OCI-LY3 (cell line): ENCODE measurements around the gene CARD19.

Source experiments
- H2AFZ ChIP-seq: fragments of 200-600, 300-600 bp; shearing (Covaris generic); 2 replicates; pipeline ENCODE4 v1.6.0; 2014; ENCODE audit warnings: antibody characterized with exemption, low read depth, low read length
- H3K27ac ChIP-seq: fragments of 200-600, 300-600 bp; sonication (generic); 2 replicates; pipeline ENCODE4 v1.5.1; 2014; ENCODE audit warnings: mild to moderate bottlenecking, low read length, moderate library complexity, mixed read lengths
- H3K27me3 ChIP-seq: fragments of 200-600, 300-600 bp; sonication (generic); 2 replicates; pipeline ENCODE4 v1.6.1; 2014; ENCODE audit warnings: low read depth, low read length, mixed read lengths
- H3K36me3 ChIP-seq: fragments of 200-600, 300-600 bp; sonication (generic); replicated peaks from 2 replicates; pipeline ENCODE3; 2014; ENCODE audit warnings: low read depth, low read length, mixed read lengths
- H3K4me1 ChIP-seq: fragments of 300-600, 200-600 bp; sonication (generic); 2 replicates; pipeline ENCODE4 v1.6.1; 2014; ENCODE audit warnings: low read length, mixed read lengths
- H3K4me2 ChIP-seq: fragments of 200-600, 300-600 bp; sonication (generic); 2 replicates; pipeline ENCODE4 v1.6.1; 2014; ENCODE audit warnings: low read length, mixed read lengths
- H3K4me3 ChIP-seq: fragments of 300-600, 200-600 bp; sonication (generic); 2 replicates; pipeline ENCODE4 v1.5.1; 2014; ENCODE audit warnings: antibody characterized with exemption, mild to moderate bottlenecking, low read length, moderate library complexity
- H3K79me2 ChIP-seq: fragments of 300-600, 200-600 bp; shearing (Covaris generic); 2 replicates; pipeline ENCODE4 v1.6.1; 2014; ENCODE audit warnings: mild to moderate bottlenecking, low read length, mixed read lengths
- H3K9ac ChIP-seq: fragments of 300-600, 200-600 bp; shearing (Covaris generic); 2 replicates; pipeline ENCODE4 v1.6.0; 2014; ENCODE audit warnings: mild to moderate bottlenecking, low read length, moderate library complexity
- H3K9me3 ChIP-seq: fragments of 200-600, 300-600 bp; shearing (Covaris generic); 2 replicates; pipeline ENCODE4 v1.6.1; 2014; ENCODE audit warnings: low read length, mixed read lengths; ENCODE audit not compliant: insufficient read depth
- H4K20me1 ChIP-seq: fragments of 200-600, 300-600 bp; sonication (generic); 2 replicates; pipeline ENCODE4 v1.6.1; 2016; ENCODE audit warnings: low read length, mixed read lengths; ENCODE audit not compliant: insufficient read depth
- CTCF ChIP-seq: fragments of 200-600, 300-600 bp; sonication (generic); IDR thresholded peaks from 2 replicates; pipeline ENCODE4 v1.5.1; 2014; ENCODE audit warnings: antibody characterized with exemption, low read length, low read depth
- EZH2phosphoT487 ChIP-seq: fragments of 200-600 bp; shearing (Covaris generic); IDR thresholded peaks from 2 replicates; pipeline ENCODE4 v1.6.1; 2018; ENCODE audit warnings: antibody characterized with exemption, mixed run types, low read depth

The CARD19 gene

DNA sequence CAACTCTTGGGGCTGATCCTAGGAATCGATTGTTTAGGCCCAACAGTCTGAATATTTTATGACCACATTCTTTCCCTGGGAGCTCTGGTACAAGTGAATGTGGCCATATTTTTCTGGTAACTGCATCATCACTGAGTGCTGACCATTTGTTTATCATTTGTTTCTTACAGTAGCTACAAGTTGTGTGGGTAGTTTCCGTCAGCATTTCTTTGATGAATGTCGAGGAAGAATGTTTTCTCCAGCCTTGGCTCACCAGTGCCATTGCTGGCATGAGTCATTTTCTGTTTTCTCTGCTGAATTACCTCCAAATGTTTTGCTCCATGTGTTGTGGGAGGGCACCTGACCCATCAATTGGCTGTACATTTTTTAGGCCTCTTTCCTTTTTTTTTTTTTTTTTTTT lies 14.1 kb upstream of the CARD19 start:
- Histone ChIP-seq H2AFZ (no peak overlapping the region), H3K4me2 (no peak overlapping the region), H4K20me1 (no peaks in the 10 kb centered on the region), H3K27me3 (no peaks in the 10 kb centered on the region), H3K9me3 (no peaks in the 10 kb centered on the region), H3K79me2 (no peaks in the 10 kb centered on the region), H3K4me1 (no peaks in the 10 kb centered on the region), H3K36me3 (peaks cover 11% of the 10 kb centered on the region), H3K4me3 (no peak overlapping the region), H3K9ac (no peak overlapping the region), H3K27ac (no peak overlapping the region)
- TF ChIP-seq EZH2phosphoT487 (no peak), CTCF (no peak)

- TF ChIP-seq CTCF (no peak), EZH2phosphoT487 (no peak)
- Histone ChIP-seq H3K9ac (no peak overlapping the region), H2AFZ (no peak overlapping the region), H3K36me3 (peaks cover 11% of the 10 kb centered on the region), H4K20me1 (no peaks in the 10 kb centered on the region), H3K79me2 (no peaks in the 10 kb centered on the region), H3K9me3 (no peaks in the 10 kb centered on the region), H3K4me1 (no peaks in the 10 kb centered on the region), H3K4me2 (no peak overlapping the region), H3K4me3 (no peak overlapping the region), H3K27me3 (no peaks in the 10 kb centered on the region), H3K27ac (no peak overlapping the region)
Measured at GRCh38 chr9:93082841-93083411, 13.1 kb upstream of the CARD19 start.

GRCh38 chr9:93083592-93084470 lies 12.2 kb upstream of the CARD19 start:
- Histone ChIP-seq H3K36me3 (peaks cover 11% of the 10 kb centered on the region), H3K4me2 (no peak overlapping the region), H3K27me3 (no peaks in the 10 kb centered on the region), H3K4me1 (no peaks in the 10 kb centered on the region), H3K79me2 (no peaks in the 10 kb centered on the region), H3K9ac (no peak overlapping the region), H3K4me3 (no peak overlapping the region), H3K27ac (no peak overlapping the region), H2AFZ (no peak overlapping the region), H3K9me3 (no peaks in the 10 kb centered on the region), H4K20me1 (no peaks in the 10 kb centered on the region)
- no peak for TF ChIP-seq CTCF
- no peak for TF ChIP-seq EZH2phosphoT487

GRCh38 chr9:93084471-93084881 lies 11.5 kb upstream of the CARD19 start:
- Histone ChIP-seq H3K4me1 (no peaks in the 10 kb centered on the region), H3K27ac (no peak overlapping the region), H3K9ac (no peak overlapping the region), H3K79me2 (no peaks in the 10 kb centered on the region), H4K20me1 (no peaks in the 10 kb centered on the region), H3K27me3 (no peaks in the 10 kb centered on the region), H3K4me2 (no peak overlapping the region), H3K9me3 (no peaks in the 10 kb centered on the region), H3K36me3 (peaks cover 11% of the 10 kb centered on the region), H3K4me3 (no peak overlapping the region), H2AFZ (no peak overlapping the region)
- TF ChIP-seq EZH2phosphoT487 = no peak
- TF ChIP-seq CTCF = no peak
